WTC11 (cell line): ENCODE measurements around the gene CLIP1. TPM values are rescaled to one million over a fixed set of nuclear protein-coding genes. Genes with fewer than 3 reads are reported as not detected.

Source experiments
- ATAC-seq: fragments of 200-7000 bp; cut with Tn5 transposase; 2 replicates; pipeline ENCODE4 v1.10.0; 2021; ENCODE audit warnings: mild to moderate bottlenecking, moderate library complexity
- CTCF ChIA-PET: fragments of 300-600 bp; sonication (Branson Sonifier 250); formaldehyde crosslinking; loops from one replicate; lab custom pipeline; 2021; ENCODE audit warnings: antibody characterized with exemption; lab: Charles Lee
- POLR2A ChIA-PET: fragments of 350-600 bp; sonication (Branson Sonifier 250); formaldehyde crosslinking; loops from one replicate; lab custom pipeline; 2021; ENCODE audit warnings: antibody characterized with exemption; lab: Charles Lee
- DNase-seq: peaks from one replicate; pipeline ENCODE4 v3.0.0; 2021; ENCODE audit warnings: low spot score
- H3K27ac Mint-ChIP-seq: 2 replicates; pipeline ENCODE4 v1.8.0; 2021; ENCODE audit warnings: mixed read lengths
- H3K27me3 Mint-ChIP-seq: 2 replicates; pipeline ENCODE4 v1.8.0; 2021; ENCODE audit warnings: low read depth, mild to moderate bottlenecking, moderate library complexity, mixed read lengths
- H3K36me3 Mint-ChIP-seq: 2 replicates; pipeline ENCODE4 v1.8.0; 2021; ENCODE audit warnings: mixed read lengths
- H3K4me1 Mint-ChIP-seq: 2 replicates; pipeline ENCODE4 v1.8.0; 2022; ENCODE audit warnings: mixed read lengths
- H3K4me3 Mint-ChIP-seq: 2 replicates; pipeline ENCODE4 v1.8.0; 2021; ENCODE audit warnings: mild to moderate bottlenecking, moderate library complexity, mixed read lengths
- H3K9me3 Mint-ChIP-seq: 2 replicates; pipeline ENCODE4 v1.8.0; 2021; ENCODE audit warnings: mixed read lengths
- ARID4B ChIP-seq: sonication (generic); formaldehyde crosslinking; IDR thresholded peaks from 2 replicates; pipeline ENCODE4 v1.8.0; 2023; ENCODE audit warnings: missing genetic modification reagents, mild to moderate bottlenecking, borderline replicate concordance
- E2F1 ChIP-seq: sonication (generic); formaldehyde crosslinking; IDR thresholded peaks from 2 replicates; pipeline ENCODE4 v1.8.0; 2022; ENCODE audit warnings: mild to moderate bottlenecking, missing genetic modification reagents
- ESRRA ChIP-seq: sonication (generic); formaldehyde crosslinking; IDR thresholded peaks from 2 replicates; pipeline ENCODE4 v1.8.1; 2022; ENCODE audit warnings: mild to moderate bottlenecking, missing genetic modification reagents, borderline replicate concordance
- FOXJ3 ChIP-seq: sonication (generic); formaldehyde crosslinking; IDR thresholded peaks from 2 replicates; pipeline ENCODE4 v1.9.0; 2021; ENCODE audit warnings: missing genetic modification reagents, mild to moderate bottlenecking, borderline replicate concordance
- GRHL2 ChIP-seq: fragments of 250-450 bp; sonication (Bioruptor Pico); IDR thresholded peaks from 2 replicates; pipeline ENCODE4 v1.8.0; 2022; ENCODE audit warnings: mild to moderate bottlenecking, moderate library complexity; ENCODE audit not compliant: insufficient replicate concordance, severe bottlenecking
- NR1H2 ChIP-seq: sonication (generic); formaldehyde crosslinking; IDR thresholded peaks from 2 replicates; pipeline ENCODE4 v1.9.0; 2021; ENCODE audit warnings: mild to moderate bottlenecking, moderate library complexity, missing genetic modification reagents
- PRDM15 ChIP-seq: sonication (generic); formaldehyde crosslinking; IDR thresholded peaks from 2 replicates; pipeline ENCODE4 v1.8.0; 2022; ENCODE audit warnings: missing genetic modification reagents
- PREB ChIP-seq: sonication (generic); formaldehyde crosslinking; IDR thresholded peaks from 2 replicates; pipeline ENCODE4 v1.8.1; 2022; ENCODE audit warnings: mild to moderate bottlenecking, missing genetic modification reagents, moderate library complexity, borderline replicate concordance
- RORB ChIP-seq: fragments of 250-450 bp; sonication (Bioruptor Pico); IDR thresholded peaks from 2 replicates; pipeline ENCODE4 v1.9.0; 2021; ENCODE audit warnings: mild to moderate bottlenecking
- SOX15 ChIP-seq: fragments of 250-450 bp; sonication (Bioruptor Pico); IDR thresholded peaks from 2 replicates; pipeline ENCODE4 v1.9.0; 2021; ENCODE audit warnings: mild to moderate bottlenecking
- STAT6 ChIP-seq: sonication (generic); formaldehyde crosslinking; conservative IDR thresholded peaks from 2 replicates; pipeline ENCODE4 v1.8.1; 2023; ENCODE audit warnings: mild to moderate bottlenecking, low read depth, missing genetic modification reagents, moderate library complexity
- TEAD1 ChIP-seq: sonication (generic); formaldehyde crosslinking; IDR thresholded peaks from 2 replicates; pipeline ENCODE4 v1.8.0; 2022; ENCODE audit warnings: mild to moderate bottlenecking, missing genetic modification reagents
- ZNF121 ChIP-seq: sonication (generic); formaldehyde crosslinking; IDR thresholded peaks from 2 replicates; pipeline ENCODE4 v1.8.0; 2023; ENCODE audit warnings: missing genetic modification reagents
- ZNF263 ChIP-seq: sonication (generic); formaldehyde crosslinking; IDR thresholded peaks from 2 replicates; pipeline ENCODE4 v1.8.1; 2022; ENCODE audit warnings: low read depth, mild to moderate bottlenecking, moderate library complexity, missing genetic modification reagents
- ZNF532 ChIP-seq: fragments of 250-450 bp; sonication (Bioruptor Pico); IDR thresholded peaks from 2 replicates; pipeline ENCODE4 v1.9.0; 2021; ENCODE audit warnings: mild to moderate bottlenecking, borderline replicate concordance
- total RNA-seq: library from RNA; stranded (reverse); gene quantifications from 3 replicates; pipeline ENCODE4 v1.2.3, GENCODE V29; 2021

Gene CLIP1
- total RNA-seq, 1 experiment from 2014 or later, result 24.9 TPM

GRCh38 chr12:122460641-122461040 lies 38.2 kb upstream of the CLIP1 start:
- TF ChIP-seq STAT6, result no peak
- TF ChIP-seq ESRRA (CRISPR knock-in tag), result no peak
- TF ChIP-seq TEAD1 (CRISPR knock-in tag), result no peak
- no peak for TF ChIP-seq PREB (CRISPR knock-in tag)
- no peak for TF ChIP-seq RORB (CRISPR knock-in tag)
- TF ChIP-seq FOXJ3 (CRISPR knock-in tag), result no peak
- no peak for TF ChIP-seq PRDM15 (CRISPR knock-in tag)
- TF ChIP-seq ZNF263 (CRISPR knock-in tag), result no peak
- TF ChIP-seq SOX15, result no peak
- TF ChIP-seq NR1H2, result no peak
- TF ChIP-seq ZNF532, result no peak
- TF ChIP-seq ARID4B (CRISPR knock-in tag), result no peak
- no peak for TF ChIP-seq ZNF121
- TF ChIP-seq E2F1 (CRISPR knock-in tag), result no peak
- TF ChIP-seq GRHL2, result no peak
- Mint-ChIP-seq H3K36me3 (no peaks in the 10 kb centered on the region), H3K4me1 (no peaks in the 10 kb centered on the region), H3K9me3 (no peaks in the 10 kb centered on the region), H3K27ac (no peak overlapping the region), H3K27me3 (no peaks in the 10 kb centered on the region), H3K4me3 (no peak overlapping the region)
- ATAC-seq (no peak), DNase-seq (no peak)
- CTCF ChIA-PET, result interaction anchor here (1.3 kb wide), 1 partner anchor 11 kb away, joined by 4 read pairs; no protein-coding TSS in a partner anchor
- POLR2A ChIA-PET, result no interaction called here
